Mucosa of gallbladder (tissue), 1 donor: Measurements from ENCODE around the gene ZNF507. TPM values are rescaled to one million over a fixed set of nuclear protein-coding genes. Genes with fewer than 3 reads are reported as not detected.

Experiments used
- DNase-seq: peaks from one replicate; pipeline ENCODE4 v3.0.0-alpha.2; 2020; ENCODE audit warnings: low spot score
- total RNA-seq: library from RNA; stranded (reverse); gene quantifications from one replicate; pipeline ENCODE4 v1.2.1, GENCODE V29; 2021
- donor health status: DM: no; HTN: no; CAD: no.

Gene ZNF507
- total RNA-seq, result 21.8 TPM

- peak; percentile 75 for DNase-seq
These were observed at the start of gene ZNF507 for GRCh38 chr19:32345261-32346207. Gene ZNF507 (plus strand): TSS chr19:32345610. CDS start chr19:32352831, 7,221 bp downstream.

GRCh38 chr19:32296694-32297093 is 48.7 kb upstream of the ZNF507 start:
- DNase-seq, result no peak

- no peak for DNase-seq
These were observed 42.6 kb upstream of the ZNF507 start for GRCh38 chr19:32302778-32303177.

- DNase-seq, result no peak
These were observed 42.2 kb upstream of the ZNF507 start for GRCh38 chr19:32303193-32303592.

- DNase-seq, result no peak
These were observed 37.8 kb upstream of the ZNF507 start for GRCh38 chr19:32307591-32307990.

- no peak for DNase-seq
These were observed 36.9 kb upstream of the ZNF507 start for GRCh38 chr19:32308431-32309077.

GRCh38 chr19:32309711-32310390 is 35.6 kb upstream of the ZNF507 start:
- peak; percentile 28 for DNase-seq

GRCh38 chr19:32311371-32311770 is 34.0 kb upstream of the ZNF507 start:
- no peak for DNase-seq

DNA sequence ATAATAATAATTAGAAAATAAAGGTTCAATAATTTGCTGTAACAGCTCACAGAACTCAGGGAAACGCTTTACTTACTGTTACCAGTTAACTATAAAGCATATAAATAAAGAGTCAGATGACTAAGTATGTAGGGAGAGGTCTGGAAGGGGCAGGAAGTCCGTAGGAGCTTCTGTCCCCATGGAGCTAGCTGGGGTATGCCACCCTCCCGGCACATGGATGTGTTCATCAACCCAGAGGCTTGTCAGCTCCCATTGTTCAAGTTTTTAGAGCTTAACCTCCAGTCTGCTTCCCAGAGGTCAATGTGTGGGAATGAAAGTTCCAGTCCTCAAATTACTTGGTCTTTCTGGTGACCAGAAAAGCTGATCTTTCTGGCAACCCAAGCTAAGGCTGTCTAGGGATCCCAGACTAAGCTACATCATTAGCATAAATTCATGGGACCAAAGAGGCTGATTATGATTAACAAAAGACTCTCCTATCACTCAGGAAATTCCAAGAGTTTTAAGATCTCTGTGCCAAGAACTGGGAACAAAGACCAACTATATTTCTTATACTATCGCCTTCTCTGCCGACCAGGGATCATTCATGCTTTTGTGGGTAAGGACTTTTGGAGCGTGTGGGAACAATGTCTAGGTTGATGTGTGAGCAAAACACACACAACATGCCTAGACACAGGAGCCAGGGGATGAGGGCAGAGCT is 31.7 kb upstream of the ZNF507 start:
- DNase-seq, result no peak

GRCh38 chr19:32316034-32316433 is 29.4 kb upstream of the ZNF507 start:
- no peak for DNase-seq

- DNase-seq, result no peak
These were observed 28.3 kb upstream of the ZNF507 start for GRCh38 chr19:32317086-32317485.

DNA sequence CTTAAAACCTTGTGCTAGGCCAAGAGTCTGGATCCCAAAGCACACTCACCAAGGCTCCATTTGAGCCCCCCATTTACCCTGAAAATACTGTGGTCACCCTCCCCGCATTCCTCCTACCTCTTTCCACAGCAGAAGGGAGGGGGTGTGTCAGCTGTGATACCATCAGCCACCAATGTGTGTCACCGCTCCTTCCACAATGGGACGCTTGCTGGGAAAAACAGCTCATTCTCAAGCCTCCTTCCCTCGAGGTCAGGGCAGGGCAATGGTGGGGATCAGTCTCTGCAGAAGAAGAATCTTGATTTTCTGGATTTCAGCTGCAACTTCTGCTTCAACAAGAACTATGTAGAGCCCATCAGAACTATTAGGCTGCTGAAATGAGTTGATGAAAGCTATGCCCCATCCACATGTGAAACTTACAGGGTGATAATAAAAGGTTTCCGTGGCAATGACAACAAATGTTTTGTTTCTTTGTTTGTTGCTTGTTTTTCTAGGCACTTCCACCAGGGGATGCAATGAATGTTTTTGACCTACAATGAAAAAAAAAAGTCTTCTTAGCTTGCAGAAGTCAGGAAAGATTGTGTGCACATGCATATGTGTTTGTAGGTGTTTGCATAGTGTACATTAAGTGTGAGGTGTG is 26.4 kb upstream of the ZNF507 start:
- no peak for DNase-seq

- no peak for DNase-seq
These were observed 22.9 kb upstream of the ZNF507 start for GRCh38 chr19:32322541-32322940.

- DNase-seq, result no peak
These were observed 20.7 kb upstream of the ZNF507 start for GRCh38 chr19:32324631-32325285.

GRCh38 chr19:32330213-32330857 is 15.1 kb upstream of the ZNF507 start:
- DNase-seq, result no peak

DNA sequence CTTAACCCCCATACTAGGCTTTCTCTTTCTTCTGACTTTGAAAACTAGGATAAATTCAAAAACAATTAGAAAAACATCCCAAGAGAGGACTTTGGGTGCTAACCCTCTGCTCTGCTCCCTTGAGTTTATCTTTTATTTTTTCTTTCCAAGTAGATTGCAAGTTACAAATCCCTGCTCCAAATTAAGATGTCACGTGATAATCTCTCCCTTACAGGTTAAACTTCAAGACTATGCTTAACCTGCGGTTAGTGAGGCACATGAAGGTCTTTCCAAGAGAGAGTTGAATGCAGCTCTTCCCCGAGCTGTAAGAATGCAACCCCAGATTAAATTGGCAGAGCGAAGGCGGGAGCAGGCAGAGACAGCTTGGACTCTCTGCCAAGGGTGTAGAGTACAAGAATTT is 12.2 kb upstream of the ZNF507 start:
- no peak for DNase-seq

- peak; percentile 38 for DNase-seq
These were observed 8.9 kb upstream of the ZNF507 start for GRCh38 chr19:32336259-32337083.

GRCh38 chr19:32337084-32337808 is 8.2 kb upstream of the ZNF507 start:
- no peak for DNase-seq

DNA sequence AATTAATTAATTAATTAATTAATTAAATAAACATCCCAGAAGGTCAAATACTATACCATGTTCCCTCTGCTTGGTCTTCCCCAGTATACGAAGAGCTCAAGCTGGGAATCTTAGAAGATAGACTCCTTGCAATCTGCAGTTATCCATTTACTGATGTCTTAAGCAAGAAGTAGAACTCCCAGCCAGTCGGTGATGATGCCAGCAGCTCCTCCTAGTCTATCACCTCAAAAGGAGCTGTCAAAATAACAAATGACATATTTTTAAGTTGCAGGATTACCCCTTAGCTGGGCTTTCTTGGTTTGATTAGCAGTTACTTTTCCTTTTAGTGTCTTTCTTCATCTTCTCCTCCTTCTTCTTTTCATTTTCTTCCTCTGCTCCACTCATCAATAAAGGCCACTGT is 6.0 kb upstream of the ZNF507 start:
- DNase-seq, result no peak
